Measurements from ENCODE around the gene POLR2B.

- TF ChIP-seq POLR2AphosphoS5 (IDR thresholded peaks at IDR 0.05; ENCODE audit: low read depth, low read length) = peak; percentile 91
- TF ChIP-seq, protein P1, sequence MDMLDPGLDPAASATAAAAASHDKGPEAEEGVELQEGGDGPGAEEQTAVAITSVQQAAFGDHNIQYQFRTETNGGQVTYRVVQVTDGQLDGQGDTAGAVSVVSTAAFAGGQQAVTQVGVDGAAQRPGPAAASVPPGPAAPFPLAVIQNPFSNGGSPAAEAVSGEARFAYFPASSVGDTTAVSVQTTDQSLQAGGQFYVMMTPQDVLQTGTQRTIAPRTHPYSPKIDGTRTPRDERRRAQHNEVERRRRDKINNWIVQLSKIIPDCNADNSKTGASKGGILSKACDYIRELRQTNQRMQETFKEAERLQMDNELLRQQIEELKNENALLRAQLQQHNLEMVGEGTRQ (IDR thresholded peaks at IDR 0.05; ENCODE audit: low read length) = no peak
- no peak for TF ChIP-seq CBX8 (IDR thresholded peaks at IDR 0.05; ENCODE audit: borderline replicate concordance, low read depth, low read length)
- no peak for TF ChIP-seq CTCF (IDR thresholded peaks at IDR 0.05; ENCODE audit: control extremely low read depth in 1 of 3, insufficient read depth in 1 of 3, low read depth in 1 of 3, low read length in 3 of 3)
- 0 out of 4 replicates have a peak, but pooled peaks of 1 of the 2 experiments have one; percentile 81 for TF ChIP-seq SIN3A (conservative IDR thresholded peaks at IDR 0.05 in 1 of 2, IDR thresholded peaks at IDR 0.05 in 1 of 2; ENCODE audit: low read depth in 1 of 2, low read length in 2 of 2)
These were observed at the start of gene POLR2B for GRCh38 chr4:56978750-56979303.
